Gastrocnemius medialis (tissue), 4 donors: ENCODE results near the gene METTL26. TPM values are rescaled to one million over a fixed set of nuclear protein-coding genes. Genes with fewer than 3 reads are reported as not detected.
A peak's percentile ranks its signal among the peaks of the same experiment; 100 is the strongest.

ENCODE experiments used
- ATAC-seq, 2 donors: fragments of 150-250 bp; one replicate each; pipeline ENCODE4 v1.9.1; 2016
- DNase-seq, 2 donors: peaks; one replicate each; pipeline ENCODE4 v3.0.0-alpha.2; 2019
- H3K27ac ChIP-seq, 4 donors: fragments of 200-600 bp; sonication (generic); 1 replicate in 1 of 4; 2 replicates in 3 of 4; pipeline ENCODE4 v1.5.1; 2016 to 2018; ENCODE audit warnings: mild to moderate bottlenecking in 2 of 4, moderate library complexity in 1 of 4
- H3K27me3 ChIP-seq, 3 donors: fragments of 200-600 bp; sonication (generic) in 2 of 3; 1 replicate in 1 of 3; 2 replicates in 2 of 3; pipeline versions ENCODE4 v1.5.1 to v1.6.0; 2016 to 2019; ENCODE audit warnings: mild to moderate bottlenecking in 1 of 3, moderate library complexity in 1 of 3
- H3K36me3 ChIP-seq, 2 donors: fragments of 200-600 bp; sonication (generic) in 1 of 2; one replicate each; pipeline ENCODE4 v1.5.1; 2017 to 2018
- H3K4me1 ChIP-seq, 2 donors: fragments of 200-600 bp; sonication (generic) in 1 of 2; one replicate each; pipeline ENCODE4 v1.5.1; 2016 to 2017; ENCODE audit warnings: mild to moderate bottlenecking in 2 of 2
- H3K4me3 ChIP-seq, 4 donors: fragments of 200-600 bp; sonication (generic) in 3 of 4; 1 replicate in 1 of 4; 2 replicates in 3 of 4; pipeline ENCODE4 v1.5.1; 2016 to 2019; ENCODE audit warnings: mild to moderate bottlenecking in 2 of 4
- H3K9me3 ChIP-seq, 3 donors: fragments of 200-600 bp; sonication (generic) in 2 of 3; 1 replicate in 1 of 3; 2 replicates in 2 of 3; pipeline ENCODE4 v1.5.1; 2016 to 2019
- POLR2A ChIP-seq, 2 donors: fragments of 450-650 bp; IDR thresholded peaks; one replicate each; pipeline ENCODE4 v1.6.1; 2017; ENCODE audit warnings: antibody characterized with exemption in 2 of 2, mild to moderate bottlenecking in 2 of 2, moderate library complexity in 2 of 2
- in situ Hi-C, 4 donors: fragments of 200-750 bp; cut with MboI; loops; one replicate each; pipeline versions ENCODE4 v1.15.0 to v1.8.0; 2017; ENCODE audit warnings: low sequenced_read_pairs in 4 of 4
- intact Hi-C: fragments of 100-400 bp; cut with DNase I; formaldehyde crosslinking; loops from one replicate; pipeline ENCODE4 v1.15.1; 2023; ENCODE audit warnings: low total_unique reads
- total RNA-seq, 4 donors: library from RNA; depleted of rRNA; stranded (reverse); fragments of >200 nt; gene quantifications; one replicate each; pipeline versions ENCODE4 v1.1.0 to v1.2.3, GENCODE V29; 2016
- TF ChIP-seq, protein P1 (sequence below), 5 experiments: fragments of 450-650 bp in 3 of 5; fragments of 200-600 bp in 2 of 5; sonication (generic) in 2 of 5; IDR thresholded peaks in 4 of 5; conservative IDR thresholded peaks in 1 of 5; 1 replicate in 4 of 5; 2 replicates in 1 of 5; pipeline ENCODE4 v1.5.1; 2016 to 2019; ENCODE audit warnings: antibody characterized with exemption in 5 of 5, mild to moderate bottlenecking in 3 of 5, moderate library complexity in 3 of 5

Gene METTL26
- total RNA-seq, 4 donors from 2014 or later = 114 to 212 (median 141) TPM

DNA sequence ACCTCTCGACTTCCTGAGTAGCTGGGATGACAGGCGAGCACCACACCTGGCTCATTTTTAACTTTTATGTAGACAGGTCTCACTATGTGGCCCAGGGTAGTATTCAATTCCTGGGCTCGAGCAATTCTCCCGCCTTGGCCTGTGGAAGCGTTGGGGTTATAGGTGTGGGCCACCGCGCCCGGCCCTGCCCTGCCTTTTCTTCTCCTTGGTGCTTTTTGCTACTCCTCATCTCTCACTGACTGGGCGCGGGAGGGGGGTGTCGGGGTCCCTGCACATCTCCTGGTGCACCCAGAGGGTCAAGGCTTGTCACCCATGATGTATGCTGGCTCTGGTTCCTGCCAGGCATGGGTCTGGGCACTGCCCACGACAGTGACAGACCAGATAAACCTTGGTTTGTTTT is 8.5 kb upstream of the METTL26 start:
- no peak for DNase-seq
- H3K27ac ChIP-seq = peak overlapping the region; percentile 87 to 97 (median 96)
- intact Hi-C loops (loop anchor here (10.0 kb wide), 1 partner anchor 410 kb away; the partner anchor contains the start of gene FAM234A), in situ Hi-C loops (no loop called here)
- ATAC-seq = no peak
- no peaks in the 10 kb centered on the region for H3K36me3 ChIP-seq
- TF ChIP-seq, protein P1, sequence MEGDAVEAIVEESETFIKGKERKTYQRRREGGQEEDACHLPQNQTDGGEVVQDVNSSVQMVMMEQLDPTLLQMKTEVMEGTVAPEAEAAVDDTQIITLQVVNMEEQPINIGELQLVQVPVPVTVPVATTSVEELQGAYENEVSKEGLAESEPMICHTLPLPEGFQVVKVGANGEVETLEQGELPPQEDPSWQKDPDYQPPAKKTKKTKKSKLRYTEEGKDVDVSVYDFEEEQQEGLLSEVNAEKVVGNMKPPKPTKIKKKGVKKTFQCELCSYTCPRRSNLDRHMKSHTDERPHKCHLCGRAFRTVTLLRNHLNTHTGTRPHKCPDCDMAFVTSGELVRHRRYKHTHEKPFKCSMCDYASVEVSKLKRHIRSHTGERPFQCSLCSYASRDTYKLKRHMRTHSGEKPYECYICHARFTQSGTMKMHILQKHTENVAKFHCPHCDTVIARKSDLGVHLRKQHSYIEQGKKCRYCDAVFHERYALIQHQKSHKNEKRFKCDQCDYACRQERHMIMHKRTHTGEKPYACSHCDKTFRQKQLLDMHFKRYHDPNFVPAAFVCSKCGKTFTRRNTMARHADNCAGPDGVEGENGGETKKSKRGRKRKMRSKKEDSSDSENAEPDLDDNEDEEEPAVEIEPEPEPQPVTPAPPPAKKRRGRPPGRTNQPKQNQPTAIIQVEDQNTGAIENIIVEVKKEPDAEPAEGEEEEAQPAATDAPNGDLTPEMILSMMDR (IDR thresholded peaks at IDR 0.05 in 4 of 5, conservative IDR thresholded peaks at IDR 0.05 in 1 of 5) = no peak
- no peak for TF ChIP-seq POLR2A (IDR thresholded peaks at IDR 0.05)
- H3K4me1 ChIP-seq = peaks cover 40 to 61% of the 10 kb centered on the region in 2 donors
- H3K27me3 ChIP-seq = no peaks in the 10 kb centered on the region
- H3K9me3 ChIP-seq = no peaks in the 10 kb centered on the region
- no peak overlapping the region for H3K4me3 ChIP-seq

DNA sequence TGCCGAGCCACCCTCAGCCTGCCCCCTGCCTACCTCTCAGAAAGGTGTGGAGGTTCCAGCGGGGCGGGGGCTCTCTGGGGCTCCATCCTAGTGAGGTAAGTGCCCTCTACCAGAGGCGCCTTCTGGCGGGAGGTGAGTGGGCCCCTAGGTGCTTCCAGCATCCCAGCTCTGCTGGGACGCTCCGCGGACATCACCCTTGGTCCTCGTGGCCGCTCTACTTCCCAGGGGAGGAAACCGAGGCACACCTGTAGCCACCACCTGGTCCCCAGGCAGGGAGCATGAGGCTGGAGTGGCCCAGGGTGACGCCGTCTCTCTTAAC is 6.9 kb upstream of the METTL26 start:
- Histone ChIP-seq H3K4me3 (peak overlapping the region; percentile 55 to 81 (median 62)), H3K9me3 (no peaks in the 10 kb centered on the region), H3K36me3 (no peaks in the 10 kb centered on the region), H3K27ac (peak overlapping the region; percentile 82 to 97 (median 92)), H3K27me3 (no peaks in the 10 kb centered on the region), H3K4me1 (peaks cover 35 to 57% of the 10 kb centered on the region in 2 donors)
- intact Hi-C loops (loop anchor here (10.0 kb wide), 1 partner anchor 408 kb away; the partner anchor contains the start of gene FAM234A), in situ Hi-C loops (no loop called here)
- ATAC-seq (no peak), DNase-seq (no peak)
- no peak for TF ChIP-seq POLR2A (IDR thresholded peaks at IDR 0.05)
- TF ChIP-seq, protein P1 (IDR thresholded peaks at IDR 0.05 in 4 of 5, conservative IDR thresholded peaks at IDR 0.05 in 1 of 5) = no peak

DNA sequence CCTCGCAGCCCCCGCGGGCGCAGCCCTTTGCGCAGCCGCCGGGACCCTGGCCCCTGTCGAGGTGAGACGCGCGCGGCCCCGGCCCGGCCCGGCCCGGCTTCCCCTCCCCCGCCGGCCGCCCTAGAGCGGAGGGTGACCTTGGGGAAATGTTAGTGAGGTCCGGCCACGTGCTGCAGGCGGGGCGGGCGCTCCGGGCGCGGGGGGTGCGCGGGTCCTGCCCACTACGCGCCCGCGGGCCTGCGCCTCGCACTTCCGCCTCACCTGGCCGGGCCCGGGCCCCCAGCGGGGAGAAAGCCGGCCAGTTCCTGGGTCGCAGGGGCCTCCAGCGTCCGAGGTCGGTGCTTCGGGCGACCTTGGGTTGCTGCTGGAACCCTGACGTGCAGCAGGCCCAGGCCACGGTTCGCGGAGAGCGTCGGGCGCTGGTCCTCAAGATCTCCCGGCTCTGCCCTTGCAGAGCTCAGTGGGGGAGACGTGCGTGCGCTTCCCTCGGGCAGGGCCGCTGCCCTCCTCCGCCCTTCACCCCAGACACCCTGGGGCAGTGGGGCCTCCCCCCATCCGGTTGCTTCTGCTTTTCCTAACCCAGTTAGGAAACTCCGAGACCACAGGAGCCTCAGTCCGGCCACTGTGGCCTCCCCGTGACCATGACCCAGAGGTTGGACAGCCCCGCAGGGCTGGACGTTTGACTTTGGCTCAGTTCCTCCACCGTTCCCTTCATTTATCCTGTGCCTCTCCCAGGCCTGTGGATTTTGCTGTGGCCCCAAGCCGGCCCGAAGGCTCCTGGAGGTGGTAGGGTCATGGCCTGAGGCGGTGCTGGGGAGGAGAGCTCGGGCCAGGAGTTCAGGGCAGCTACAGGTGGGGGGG is 6.3 kb upstream of the METTL26 start:
- in situ Hi-C loops (no loop called here), intact Hi-C loops (loop anchor here (10.0 kb wide), 1 partner anchor 408 kb away; the partner anchor contains the start of gene FAM234A)
- peak in 1 of 2 donors; percentile 66 for TF ChIP-seq POLR2A (IDR thresholded peaks at IDR 0.05)
- TF ChIP-seq, protein P1 (IDR thresholded peaks at IDR 0.05 in 4 of 5, conservative IDR thresholded peaks at IDR 0.05 in 1 of 5) = no peak
- Histone ChIP-seq H3K27ac (peak overlapping the region; percentile 82 to 97 (median 92)), H3K9me3 (no peaks in the 10 kb centered on the region), H3K36me3 (no peaks in the 10 kb centered on the region), H3K27me3 (no peaks in the 10 kb centered on the region), H3K4me3 (peak overlapping the region; percentile 55 to 81 (median 62)), H3K4me1 (peaks cover 35 to 57% of the 10 kb centered on the region in 2 donors)
- DNase-seq (peak in 1 of 2 donors; percentile 76), ATAC-seq (peak; percentile 65 to 66)

DNA sequence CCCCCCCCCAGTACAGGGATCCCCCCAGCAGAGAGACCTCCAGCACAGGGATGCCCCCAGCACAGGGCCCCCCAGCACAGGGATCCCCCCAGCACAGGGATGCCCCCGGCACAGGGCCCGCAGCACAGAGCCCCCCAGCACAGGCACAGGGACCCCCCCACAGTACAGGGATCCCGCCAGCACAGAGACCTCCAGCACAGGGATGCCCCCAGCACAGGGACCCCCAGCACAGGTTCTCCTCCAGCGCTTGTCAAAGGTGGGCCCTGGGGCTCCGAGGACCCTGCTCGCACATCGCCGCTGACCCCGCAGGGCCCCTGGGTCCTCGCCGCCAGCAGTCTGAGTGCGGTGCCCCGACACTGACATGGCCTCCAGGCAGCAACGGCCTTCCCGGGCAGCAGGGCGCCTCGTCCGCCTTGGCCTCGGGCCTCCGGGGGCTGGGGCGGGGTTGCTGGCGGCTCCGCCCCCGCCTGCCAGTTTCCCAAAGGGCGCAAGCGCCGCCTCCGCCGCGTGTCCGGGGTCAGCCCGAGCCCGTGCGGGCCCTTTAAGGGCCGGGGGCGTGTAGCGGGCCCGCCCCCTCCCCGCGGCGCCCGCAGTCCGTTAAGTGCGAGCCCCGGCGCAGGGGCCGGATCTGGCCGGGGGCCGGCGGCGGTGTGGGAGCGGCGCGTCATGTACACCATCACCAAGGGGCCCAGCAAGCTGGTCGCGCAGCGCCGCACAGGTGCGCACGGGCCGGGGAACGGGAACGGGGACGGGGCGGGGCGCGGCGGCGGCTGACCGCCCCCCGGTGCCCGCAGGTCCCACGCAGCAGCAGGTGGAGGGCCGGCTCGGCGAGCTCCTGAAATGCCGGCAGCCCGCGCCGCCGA is 5.5 kb upstream of the METTL26 start, which contains the start of gene MCRIP2:
Gene MCRIP2 (plus strand): TSS at position 503 of the 863 bp plus-strand sequence. CDS start 164 bp downstream, at position 667.
- Histone ChIP-seq H3K4me3 (peak within 1 kb of the TSS; percentile 55 to 81 (median 62)), H3K4me1 (peaks cover 30 to 51% of the 10 kb centered on the region in 2 donors), H3K27ac (peak within 1 kb of the TSS; percentile 82 to 97 (median 92)), H3K36me3 (no peaks in the 10 kb centered on the region), H3K9me3 (no peaks in the 10 kb centered on the region), H3K27me3 (no peaks in the 10 kb centered on the region)
- TF ChIP-seq POLR2A (IDR thresholded peaks at IDR 0.05) = peak; percentile 96 to 98
- TF ChIP-seq, protein P1 (IDR thresholded peaks at IDR 0.05 in 4 of 5, conservative IDR thresholded peaks at IDR 0.05 in 1 of 5) = peak in 1 of 5 experiments; percentile 15
- intact Hi-C loops (loop anchor here (10.0 kb wide), 1 partner anchor 407 kb away; the partner anchor contains the start of gene FAM234A), in situ Hi-C loops (no loop called here)
- DNase-seq = peak; percentile 76 to 88
- ATAC-seq = peak; percentile 48 to 59
